Endothelial cell (in vitro differentiated cells): Measurements from ENCODE around the gene CCDC158. TPM values are rescaled to one million over a fixed set of nuclear protein-coding genes. Genes with fewer than 3 reads are reported as not detected.
"Not testable (repeated sequence)": the region's sequence is repeated elsewhere in the genome, so short reads cannot be mapped to it uniquely, and the experiment has no call there.

Source experiments
- DNase-seq: peaks from one replicate; pipeline ENCODE4 v3.0.0; 2021; ENCODE audit warnings: low spot score
- H3K27ac Mint-ChIP-seq: one replicate; pipeline ENCODE4 v1.8.0; 2021; ENCODE audit warnings: mixed read lengths, inconsistent platforms; ENCODE audit not compliant: unreplicated experiment
- H3K27me3 Mint-ChIP-seq: one replicate; pipeline ENCODE4 v1.8.0; 2021; ENCODE audit warnings: mild to moderate bottlenecking, moderate library complexity, mixed read lengths, inconsistent platforms; ENCODE audit not compliant: unreplicated experiment
- H3K36me3 Mint-ChIP-seq: one replicate; pipeline ENCODE4 v1.8.0; 2021; ENCODE audit warnings: mild to moderate bottlenecking, low read depth, mixed read lengths, inconsistent platforms; ENCODE audit not compliant: unreplicated experiment
- H3K4me1 Mint-ChIP-seq: one replicate; pipeline ENCODE4 v1.8.0; 2021; ENCODE audit warnings: mild to moderate bottlenecking, mixed read lengths, inconsistent platforms; ENCODE audit not compliant: unreplicated experiment
- H3K4me3 Mint-ChIP-seq: one replicate; pipeline ENCODE4 v1.8.0; 2021; ENCODE audit warnings: mild to moderate bottlenecking, mixed read lengths, inconsistent platforms; ENCODE audit not compliant: unreplicated experiment
- H3K9me3 Mint-ChIP-seq: one replicate; pipeline ENCODE4 v1.8.0; 2021; ENCODE audit warnings: mixed read lengths, inconsistent platforms; ENCODE audit not compliant: unreplicated experiment
- total RNA-seq: library from RNA; stranded (reverse); fragmentation: NEBNext Ultra II Directional; extraction: Animal tissue kit (Norgen Biotek cat#: 25700); gene quantifications from one replicate; pipeline ENCODE4 v1.2.1, GENCODE V29; 2021; ENCODE audit not compliant: unreplicated experiment
- TF ChIP-seq, protein P1 (sequence below): fragments of 200-600 bp; sonication (generic); IDR thresholded peaks from one replicate; pipeline ENCODE4 v1.5.0; 2021; ENCODE audit warnings: antibody characterized with exemption; ENCODE audit not compliant: unreplicated experiment

The CCDC158 gene
- total RNA-seq, 1 donor from 2014 or later, result not detected

DNA sequence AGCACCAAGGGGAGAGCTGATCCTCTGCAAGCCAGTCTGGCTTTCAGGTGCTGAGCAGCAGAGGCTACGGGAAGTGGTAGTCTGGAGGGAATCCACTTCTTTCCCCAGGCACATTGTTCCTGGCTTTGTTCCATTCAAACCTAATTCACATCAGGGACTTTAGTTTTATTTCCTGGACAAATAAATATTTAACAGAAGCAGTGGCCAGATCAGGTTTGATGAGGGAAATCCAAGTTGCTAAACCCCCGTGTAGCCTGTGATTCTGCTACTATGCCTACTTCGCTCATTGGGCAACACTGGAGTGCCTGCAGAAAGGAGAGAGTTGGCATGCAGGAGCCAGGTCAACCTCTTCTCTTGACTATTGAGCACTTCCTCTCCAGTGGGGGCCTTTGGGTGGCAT lies 128.2 kb downstream of the CCDC158 start:
- TF ChIP-seq, protein P1, sequence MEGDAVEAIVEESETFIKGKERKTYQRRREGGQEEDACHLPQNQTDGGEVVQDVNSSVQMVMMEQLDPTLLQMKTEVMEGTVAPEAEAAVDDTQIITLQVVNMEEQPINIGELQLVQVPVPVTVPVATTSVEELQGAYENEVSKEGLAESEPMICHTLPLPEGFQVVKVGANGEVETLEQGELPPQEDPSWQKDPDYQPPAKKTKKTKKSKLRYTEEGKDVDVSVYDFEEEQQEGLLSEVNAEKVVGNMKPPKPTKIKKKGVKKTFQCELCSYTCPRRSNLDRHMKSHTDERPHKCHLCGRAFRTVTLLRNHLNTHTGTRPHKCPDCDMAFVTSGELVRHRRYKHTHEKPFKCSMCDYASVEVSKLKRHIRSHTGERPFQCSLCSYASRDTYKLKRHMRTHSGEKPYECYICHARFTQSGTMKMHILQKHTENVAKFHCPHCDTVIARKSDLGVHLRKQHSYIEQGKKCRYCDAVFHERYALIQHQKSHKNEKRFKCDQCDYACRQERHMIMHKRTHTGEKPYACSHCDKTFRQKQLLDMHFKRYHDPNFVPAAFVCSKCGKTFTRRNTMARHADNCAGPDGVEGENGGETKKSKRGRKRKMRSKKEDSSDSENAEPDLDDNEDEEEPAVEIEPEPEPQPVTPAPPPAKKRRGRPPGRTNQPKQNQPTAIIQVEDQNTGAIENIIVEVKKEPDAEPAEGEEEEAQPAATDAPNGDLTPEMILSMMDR, result no peak
- Mint-ChIP-seq H3K9me3 (peaks cover 5% of the 10 kb centered on the region), H3K27ac (no peak overlapping the region), H3K4me1 (no peaks in the 10 kb centered on the region), H3K36me3 (peaks cover 5% of the 10 kb centered on the region), H3K27me3 (peaks cover 3% of the 10 kb centered on the region), H3K4me3 (no peak overlapping the region)
- no peak for DNase-seq

DNA sequence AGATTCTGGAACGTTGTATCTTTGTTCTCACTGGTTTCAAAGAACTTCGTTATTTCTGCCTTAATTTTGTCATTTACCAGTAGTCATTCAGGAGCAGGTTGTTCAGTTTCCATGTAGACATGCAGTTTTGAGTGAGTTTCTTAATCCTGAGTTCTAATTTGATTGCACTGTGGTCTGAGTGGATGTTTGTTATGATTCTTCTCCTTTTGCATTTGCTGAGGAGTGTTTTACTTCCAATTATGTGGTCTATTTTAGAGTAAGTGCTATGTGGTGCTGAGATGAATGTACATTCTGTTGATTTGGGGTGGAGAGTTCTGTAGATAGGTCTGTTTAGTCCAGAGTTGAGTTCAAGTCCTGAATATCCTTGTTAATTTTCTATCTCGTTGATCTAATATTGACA lies 133.1 kb downstream of the CCDC158 start:
- H3K9me3 Mint-ChIP-seq, H3K27ac Mint-ChIP-seq: not testable (repeated sequence)

DNA sequence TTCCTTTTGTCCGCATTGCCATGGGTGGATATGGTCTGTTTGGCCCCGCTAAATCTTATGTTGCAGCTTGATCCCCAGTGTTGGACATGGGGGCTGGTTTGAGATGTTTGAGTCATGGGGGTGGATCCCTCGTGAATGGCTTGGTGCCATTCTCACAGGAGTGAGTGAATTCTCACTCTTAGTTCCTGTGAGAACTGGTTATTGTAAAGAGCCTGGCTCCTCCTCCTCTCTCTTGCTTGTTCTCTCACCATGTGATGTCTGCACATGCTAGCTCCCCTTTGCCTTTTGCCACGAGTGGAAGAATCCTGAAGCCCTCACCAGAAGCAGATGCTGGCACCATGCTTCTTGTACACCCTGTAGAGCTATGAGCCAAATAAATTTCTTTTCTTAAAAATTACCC lies 137.0 kb downstream of the CCDC158 start:
- Mint-ChIP-seq H3K4me3 (no peak overlapping the region), H3K4me1 (no peaks in the 10 kb centered on the region), H3K9me3 (no peaks in the 10 kb centered on the region), H3K36me3 (no peaks in the 10 kb centered on the region), H3K27me3 (no peaks in the 10 kb centered on the region), H3K27ac (no peak overlapping the region)
- no peak for DNase-seq
- TF ChIP-seq, protein P1, result no peak

More for the DNA sequence above, 133.1 kb downstream of the CCDC158 start:
- not testable (repeated sequence) for H3K4me1 Mint-ChIP-seq, H3K4me3 Mint-ChIP-seq, H3K27me3 Mint-ChIP-seq, H3K36me3 Mint-ChIP-seq, DNase-seq

DNA sequence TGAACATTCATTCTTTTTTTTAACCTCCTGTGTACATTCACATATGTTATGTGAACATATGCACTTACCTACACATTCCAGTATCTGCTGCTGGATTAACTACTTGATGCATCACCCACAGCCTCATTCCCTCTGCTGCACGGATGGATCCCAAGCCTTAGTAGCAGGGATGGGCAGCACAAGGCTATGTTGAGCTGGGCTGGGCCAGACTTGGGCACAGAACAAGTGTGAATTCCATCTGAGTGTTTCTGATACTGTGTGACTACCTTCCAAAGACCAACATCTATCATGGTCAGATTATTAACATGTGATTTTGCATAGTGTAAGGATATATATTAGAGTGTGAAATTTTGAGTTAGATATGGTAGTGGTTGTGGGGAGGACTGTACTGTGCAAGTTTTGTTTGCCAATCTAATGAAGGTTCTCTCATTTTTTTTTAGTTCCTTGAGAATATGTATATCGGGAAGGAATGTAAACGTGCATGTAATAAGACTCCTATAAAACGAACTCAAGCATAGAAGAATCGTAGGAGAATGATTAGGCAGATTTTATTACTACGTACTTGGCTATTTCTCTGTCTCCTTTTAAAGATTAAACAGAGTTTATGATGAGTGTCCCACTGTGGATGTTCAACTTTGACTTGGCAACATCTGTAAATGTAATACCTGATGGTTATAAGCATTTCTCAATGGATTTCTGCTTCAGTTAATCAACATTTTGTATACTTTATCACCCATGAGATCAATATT lies 137.8 kb downstream of the CCDC158 start:
- Mint-ChIP-seq H3K4me3 (no peak overlapping the region), H3K9me3 (no peaks in the 10 kb centered on the region), H3K36me3 (no peaks in the 10 kb centered on the region), H3K4me1 (no peaks in the 10 kb centered on the region), H3K27ac (no peak overlapping the region), H3K27me3 (no peaks in the 10 kb centered on the region)
- TF ChIP-seq, protein P1, result no peak
- no peak for DNase-seq

DNA sequence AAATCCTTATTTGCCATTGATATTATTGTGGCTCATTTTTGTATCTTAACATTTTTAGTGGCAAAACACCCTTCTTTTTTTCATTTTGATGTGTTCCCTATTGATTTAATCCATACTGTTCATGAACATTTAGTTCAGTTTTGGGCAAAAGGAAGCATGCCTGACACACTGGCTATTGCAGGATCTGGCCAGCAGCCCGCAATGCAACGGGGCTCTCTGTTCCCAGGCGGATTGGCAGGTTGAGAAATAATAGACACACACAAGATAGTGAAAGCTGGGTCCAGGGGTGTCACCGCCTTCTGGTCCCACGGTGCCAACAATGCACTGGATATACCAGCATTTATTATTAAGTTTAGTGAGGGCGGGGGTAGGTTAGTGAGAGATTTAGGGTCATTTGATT lies 139.3 kb downstream of the CCDC158 start:
- H3K36me3 Mint-ChIP-seq, DNase-seq, H3K4me1 Mint-ChIP-seq, H3K27me3 Mint-ChIP-seq, H3K9me3 Mint-ChIP-seq, H3K27ac Mint-ChIP-seq, H3K4me3 Mint-ChIP-seq: not testable (repeated sequence)
